Measurements from ENCODE around the gene CSGALNACT2.
"Not testable (repeated sequence)": the region's sequence is repeated elsewhere in the genome, so short reads cannot be mapped to it uniquely, and the experiment has no call there.

The CSGALNACT2 gene

DNA sequence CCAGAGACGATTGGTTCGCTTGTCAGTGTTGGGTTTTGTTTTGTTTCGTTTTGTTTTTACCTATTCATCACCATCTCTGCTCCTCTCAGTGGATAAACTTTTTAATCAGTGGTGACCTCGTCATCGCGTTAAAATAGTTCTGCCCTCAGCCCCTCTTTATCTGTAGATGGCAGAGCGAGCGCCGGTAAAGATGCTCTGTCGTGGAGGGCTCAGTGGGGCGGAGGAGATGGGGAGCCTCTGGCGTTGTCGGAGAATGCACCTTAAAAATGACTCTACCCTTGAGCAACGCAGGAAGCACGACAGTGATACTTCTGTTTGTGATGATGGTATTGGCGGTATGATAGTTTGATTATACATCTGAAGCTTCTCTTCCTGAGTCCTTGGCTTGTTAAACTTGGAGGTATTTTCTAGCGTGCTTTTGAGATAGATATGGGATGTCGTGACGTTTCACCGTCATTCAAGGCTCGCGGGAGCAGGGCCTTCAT lies 554 bp downstream of the CSGALNACT2 start:
- DNase-seq (ENCODE audit: low read depth in 2 of 2) = peak in 1 of 2 donors; percentile 52

- DNase-seq (ENCODE audit: low read depth in 2 of 2) = no peak
Observed at GRCh38 chr10:43141421-43141820, 3.2 kb downstream of the CSGALNACT2 start.

GRCh38 chr10:43145311-43145710 lies 7.1 kb downstream of the CSGALNACT2 start:
- DNase-seq (ENCODE audit: low read depth in 2 of 2) = no peak

- not testable (repeated sequence) for DNase-seq (ENCODE audit: low read depth in 2 of 2)
Observed at GRCh38 chr10:43145936-43146335, 7.7 kb downstream of the CSGALNACT2 start.

GRCh38 chr10:43151371-43151770 lies 13.1 kb downstream of the CSGALNACT2 start:
- DNase-seq (ENCODE audit: low read depth in 2 of 2) = no peak

DNA sequence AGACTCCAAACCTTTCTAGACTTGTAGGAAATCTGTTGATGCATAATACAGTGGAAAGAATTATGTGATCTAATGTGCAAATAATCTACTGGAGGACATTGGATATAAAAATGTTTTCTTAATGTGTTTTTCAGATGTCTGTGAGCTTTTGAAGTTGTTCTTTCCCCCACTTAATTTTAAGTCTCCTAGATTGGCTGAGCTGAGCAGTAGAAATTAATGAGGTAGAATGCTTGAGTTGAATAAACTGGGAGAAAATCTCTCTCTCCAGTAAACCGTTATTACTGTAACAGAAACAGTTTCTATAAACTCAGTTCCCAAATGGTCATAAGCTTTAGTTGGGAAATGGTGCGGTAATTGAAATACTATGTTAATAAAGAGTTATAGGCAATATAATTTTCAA lies 15.7 kb downstream of the CSGALNACT2 start:
- DNase-seq (ENCODE audit: low read depth in 2 of 2) = no peak

DNA sequence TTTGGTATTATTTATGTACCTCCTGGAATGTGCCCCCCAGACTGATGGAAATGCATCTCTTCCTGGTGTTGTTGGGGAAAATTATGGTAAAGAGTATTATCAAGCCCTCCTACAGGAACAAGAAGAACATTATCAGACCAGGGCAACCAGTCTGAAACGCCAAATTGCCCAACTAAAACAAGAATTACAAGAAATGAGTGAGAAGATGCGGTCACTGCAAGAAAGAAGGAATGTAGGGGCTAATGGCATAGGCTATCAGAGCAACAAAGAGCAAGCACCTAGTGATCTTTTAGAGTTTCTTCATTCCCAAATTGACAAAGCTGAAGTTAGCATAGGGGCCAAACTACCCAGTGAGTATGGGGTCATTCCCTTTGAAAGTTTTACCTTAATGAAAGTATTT lies 17.0 kb downstream of the CSGALNACT2 start:
- no peak for DNase-seq (ENCODE audit: low read depth in 2 of 2)

- DNase-seq (ENCODE audit: low read depth in 2 of 2) = no peak
Observed at GRCh38 chr10:43155741-43156140, 17.5 kb downstream of the CSGALNACT2 start.

DNA sequence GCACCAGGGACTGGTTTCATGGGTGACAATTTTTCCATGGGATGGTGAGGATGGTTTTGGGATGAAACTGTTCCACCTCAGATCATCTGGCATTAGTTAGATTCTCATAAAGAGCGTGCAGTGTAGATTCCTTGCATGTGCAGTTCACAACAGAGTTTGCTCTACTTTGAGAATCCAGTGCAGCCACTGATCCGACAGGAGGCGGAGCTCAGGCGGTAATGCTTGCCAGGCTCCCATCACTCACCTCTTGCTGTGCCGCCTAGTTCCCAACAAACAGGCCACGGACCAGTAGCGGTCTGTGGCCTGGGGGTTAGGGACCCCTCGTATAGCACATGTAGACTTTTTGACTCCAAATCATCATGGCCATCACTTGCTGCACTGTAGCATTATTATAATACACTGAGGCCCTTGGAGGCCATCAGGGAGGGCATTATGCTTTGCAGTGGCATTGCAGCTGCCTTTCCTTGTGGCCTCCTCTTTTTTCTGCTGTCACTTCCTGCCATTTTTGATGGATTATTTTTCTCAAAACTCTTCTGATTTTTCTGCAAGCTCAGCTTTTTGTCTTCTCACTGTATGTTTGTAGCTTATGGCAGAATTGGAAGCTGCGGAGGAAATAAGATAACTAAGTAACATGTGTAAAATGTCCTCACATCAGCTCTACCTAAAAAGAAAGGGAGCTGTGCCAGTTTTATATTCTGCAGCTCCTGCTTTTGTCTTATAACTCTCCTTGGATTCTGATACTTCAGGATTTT lies 18.5 kb downstream of the CSGALNACT2 start:
- DNase-seq (ENCODE audit: low read depth in 2 of 2) = no peak

GRCh38 chr10:43158636-43159035 lies 20.4 kb downstream of the CSGALNACT2 start:
- DNase-seq (ENCODE audit: low read depth in 2 of 2) = no peak

DNA sequence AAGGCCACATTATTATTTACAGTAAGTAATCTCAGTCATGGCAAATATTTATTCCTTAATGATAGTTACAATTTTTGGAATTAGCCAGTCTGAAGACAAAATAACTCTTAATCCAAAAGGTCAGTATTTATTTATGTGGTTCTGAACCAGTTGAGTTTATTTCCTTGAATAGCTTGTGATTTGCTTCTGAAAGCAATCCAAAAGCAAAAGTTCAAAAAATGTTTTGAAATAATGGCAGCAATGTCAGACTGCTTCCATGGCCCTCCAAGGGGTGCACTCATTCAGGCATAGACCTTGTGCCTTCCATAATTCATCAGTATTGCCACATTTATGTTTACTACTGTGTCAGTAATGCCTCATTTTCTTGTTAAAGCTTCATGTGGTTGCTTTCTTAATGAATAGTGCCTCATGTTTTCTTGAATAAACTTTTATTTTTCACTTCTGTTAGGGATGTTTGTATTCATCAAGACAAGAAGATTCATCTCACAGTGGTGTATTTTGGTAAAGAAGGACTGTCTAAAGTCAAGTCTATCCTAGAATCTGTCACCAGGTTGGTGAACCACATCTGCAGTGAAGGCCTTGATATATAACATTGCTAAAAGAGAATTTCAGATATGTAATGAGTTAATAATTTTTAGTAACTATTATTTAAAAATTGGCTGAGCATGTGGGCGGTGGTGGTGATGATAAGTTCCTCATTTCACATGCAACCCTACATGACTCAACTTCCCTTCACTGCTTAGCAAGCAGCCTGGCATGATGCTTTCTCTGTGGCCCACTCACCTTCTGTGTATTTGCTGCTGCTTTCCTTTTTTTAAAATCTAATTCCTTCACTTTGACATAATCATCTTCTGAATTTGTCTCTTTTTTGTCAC lies 22.0 kb downstream of the CSGALNACT2 start:
- peak in 1 of 2 donors; percentile 11 for DNase-seq (ENCODE audit: low read depth in 2 of 2)

DNA sequence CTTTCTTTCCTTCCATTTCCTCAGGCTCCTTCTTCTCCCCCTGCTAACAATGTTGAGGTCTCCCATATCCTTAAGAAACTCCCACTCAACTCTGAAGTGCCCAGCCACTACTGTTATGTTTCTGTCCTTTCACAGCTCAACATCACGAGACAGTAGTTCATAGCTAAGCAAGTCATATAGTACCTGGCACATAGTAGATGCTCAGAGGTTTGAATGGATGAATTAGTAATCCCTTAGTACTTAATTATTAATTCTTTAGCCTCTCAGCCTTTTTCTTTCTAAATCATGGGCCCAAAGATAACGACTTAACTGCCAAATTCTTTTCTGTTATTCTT lies 22.6 kb downstream of the CSGALNACT2 start:
- DNase-seq (ENCODE audit: low read depth in 2 of 2) = no peak

- no peak for DNase-seq (ENCODE audit: low read depth in 2 of 2)
Observed at GRCh38 chr10:43162604-43163003, 24.4 kb downstream of the CSGALNACT2 start.

DNA sequence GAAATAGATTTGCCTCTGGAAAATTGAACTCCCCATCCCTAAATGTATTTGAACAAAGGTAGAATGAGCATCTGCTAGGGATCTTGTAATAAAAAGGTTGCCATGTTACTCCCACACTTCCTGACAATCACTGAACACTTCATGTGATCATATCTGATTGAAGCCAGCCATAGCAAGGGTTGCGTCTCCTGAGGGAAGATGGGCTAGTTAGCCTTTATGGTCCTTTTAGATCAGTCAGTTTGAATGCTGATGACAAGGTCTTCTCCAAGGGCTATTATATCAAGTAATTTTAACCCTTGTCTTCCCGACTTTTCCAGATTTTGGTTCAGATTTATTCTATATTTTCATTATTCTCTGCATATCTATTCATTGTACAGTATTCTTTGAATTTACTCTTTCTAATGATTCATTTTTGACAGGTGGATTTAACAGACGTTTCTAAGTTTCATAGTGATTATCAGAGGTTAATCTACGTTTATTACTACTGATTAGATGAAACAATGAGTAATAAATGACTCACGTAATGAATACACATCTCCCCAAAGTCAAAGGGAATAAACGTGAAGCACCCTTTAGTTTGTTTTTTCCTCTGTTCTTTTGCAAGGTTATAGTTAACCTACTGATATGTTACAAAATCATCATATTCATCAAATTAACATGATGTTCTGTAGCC lies 28.1 kb downstream of the CSGALNACT2 start:
- DNase-seq (ENCODE audit: low read depth in 2 of 2) = no peak

GRCh38 chr10:43166880-43167497 lies 28.7 kb downstream of the CSGALNACT2 start:
- no peak for DNase-seq (ENCODE audit: low read depth in 2 of 2)

GRCh38 chr10:43167498-43167889 lies 29.2 kb downstream of the CSGALNACT2 start:
- DNase-seq (ENCODE audit: low read depth in 2 of 2) = no peak

- no peak for DNase-seq (ENCODE audit: low read depth in 2 of 2)
Observed at GRCh38 chr10:43170491-43170890, 32.2 kb downstream of the CSGALNACT2 start.

GRCh38 chr10:43172645-43173044 lies 34.4 kb downstream of the CSGALNACT2 start:
- no peak for DNase-seq (ENCODE audit: low read depth in 2 of 2)

GRCh38 chr10:43173120-43173519 lies 34.9 kb downstream of the CSGALNACT2 start:
- DNase-seq (ENCODE audit: low read depth in 2 of 2) = no peak

DNA sequence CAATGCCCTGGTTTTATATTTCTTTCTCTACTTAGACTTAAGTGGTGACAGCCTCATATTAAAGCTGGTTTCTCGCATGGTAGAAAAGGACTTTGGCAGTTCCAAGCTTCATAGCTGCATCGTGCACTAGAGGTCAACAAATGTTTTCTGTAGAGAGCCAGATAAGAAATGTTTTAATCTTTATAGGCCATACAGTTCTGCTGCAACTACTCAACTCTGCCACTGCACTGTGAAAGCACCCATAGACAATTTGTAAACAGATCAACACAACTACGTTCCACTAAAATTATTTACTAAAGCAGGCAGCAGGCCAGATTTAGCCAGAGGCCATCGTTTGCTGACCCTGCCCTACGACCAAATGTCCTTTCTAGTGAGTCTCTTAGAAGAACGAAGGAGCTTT lies 36.7 kb downstream of the CSGALNACT2 start:
- no peak for DNase-seq (ENCODE audit: low read depth in 2 of 2)

DNA sequence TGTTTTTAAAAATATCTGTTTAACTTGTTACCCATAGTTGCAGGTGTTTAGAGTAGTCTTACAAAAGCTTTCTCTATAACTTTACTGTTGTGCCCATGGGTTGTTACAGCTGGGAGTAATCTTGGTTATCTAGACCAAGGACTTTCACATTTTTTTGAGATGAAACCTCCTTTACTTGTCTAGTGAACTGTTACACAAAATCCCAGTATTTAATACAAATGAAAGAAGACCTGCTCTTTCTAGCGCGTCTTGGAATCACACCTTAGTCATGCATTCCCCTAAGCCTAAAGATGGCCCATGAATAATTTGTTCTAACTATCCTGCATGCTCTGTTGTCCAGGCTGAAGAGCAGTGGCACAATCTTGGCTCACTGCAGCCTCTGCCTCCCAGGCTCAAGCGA lies 38.0 kb downstream of the CSGALNACT2 start:
- DNase-seq (ENCODE audit: low read depth in 2 of 2) = no peak

DNA sequence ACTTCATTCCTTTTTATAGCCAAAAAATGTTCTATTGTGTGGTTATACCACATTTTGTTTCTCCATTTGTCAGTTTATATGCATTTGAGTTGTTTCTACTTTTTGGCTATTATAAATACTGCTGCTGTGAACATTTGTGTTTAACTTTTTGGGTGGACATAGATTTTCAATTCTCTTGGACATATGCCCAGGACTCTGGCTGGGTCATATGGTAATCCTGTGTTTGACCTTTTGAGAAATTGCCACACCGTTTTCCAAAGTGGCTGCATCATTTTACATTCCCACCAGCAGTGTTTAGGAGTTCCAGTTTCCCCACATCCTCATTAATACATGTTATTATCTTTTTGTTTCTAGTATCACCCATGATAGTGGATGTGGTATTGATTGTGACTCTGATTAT lies 39.4 kb downstream of the CSGALNACT2 start:
- no peak for DNase-seq (ENCODE audit: low read depth in 2 of 2)
